ENCODE measurements around the gene MFSD11.
"Not testable (repeated sequence)": the region's sequence is repeated elsewhere in the genome, so short reads cannot be mapped to it uniquely, and the experiment has no call there.

Gene MFSD11

GRCh38 chr17:76748657-76749056 lies 10.7 kb downstream of the MFSD11 start:
- no peak for DNase-seq (ENCODE audit: low spot score)

GRCh38 chr17:76751416-76751993 lies 13.6 kb downstream of the MFSD11 start:
- no peak for DNase-seq (ENCODE audit: low spot score)

GRCh38 chr17:76752006-76752405 lies 14.1 kb downstream of the MFSD11 start:
- DNase-seq (ENCODE audit: low spot score): no peak

GRCh38 chr17:76753061-76753961 lies 15.4 kb downstream of the MFSD11 start:
- DNase-seq (ENCODE audit: low spot score): no peak

- DNase-seq (ENCODE audit: low spot score): no peak
These were observed 17.4 kb downstream of the MFSD11 start for GRCh38 chr17:76755285-76755684.

GRCh38 chr17:76757256-76757655 lies 19.3 kb downstream of the MFSD11 start:
- no peak for DNase-seq (ENCODE audit: low spot score)

- no peak for DNase-seq (ENCODE audit: low spot score)
These were observed 20.7 kb downstream of the MFSD11 start for GRCh38 chr17:76758570-76758969.

GRCh38 chr17:76772842-76773525 lies 35.1 kb downstream of the MFSD11 start:
- DNase-seq (ENCODE audit: low spot score): no peak

GRCh38 chr17:76775021-76775600 lies 37.2 kb downstream of the MFSD11 start:
- DNase-seq (ENCODE audit: low spot score): no peak

- peak; percentile 24 for DNase-seq (ENCODE audit: low spot score)
These were observed 43.4 kb downstream of the MFSD11 start for GRCh38 chr17:76781056-76781982.

GRCh38 chr17:76783146-76783545 lies 45.2 kb downstream of the MFSD11 start:
- DNase-seq (ENCODE audit: low spot score): no peak

GRCh38 chr17:76784926-76785325 lies 47.0 kb downstream of the MFSD11 start:
- no peak for DNase-seq (ENCODE audit: low spot score)

- DNase-seq (ENCODE audit: low spot score): not testable (repeated sequence)
These were observed 49.9 kb downstream of the MFSD11 start for GRCh38 chr17:76787866-76788265.

GRCh38 chr17:76789235-76789788 lies 51.4 kb downstream of the MFSD11 start:
- DNase-seq (ENCODE audit: low spot score): no peak

GRCh38 chr17:76791053-76791980 lies 53.4 kb downstream of the MFSD11 start:
- DNase-seq (ENCODE audit: low spot score): no peak

- DNase-seq (ENCODE audit: low spot score): no peak
These were observed 54.4 kb downstream of the MFSD11 start for GRCh38 chr17:76792348-76792747.

- peak; percentile 64 for DNase-seq (ENCODE audit: low spot score)
These were observed 55.9 kb downstream of the MFSD11 start for GRCh38 chr17:76793775-76794174.

- no peak for DNase-seq (ENCODE audit: low spot score)
These were observed 58.2 kb downstream of the MFSD11 start for GRCh38 chr17:76796081-76796480.

- no peak for DNase-seq (ENCODE audit: low spot score)
These were observed 59.4 kb downstream of the MFSD11 start for GRCh38 chr17:76797241-76797840.

GRCh38 chr17:76801706-76802105 lies 63.8 kb downstream of the MFSD11 start:
- no peak for DNase-seq (ENCODE audit: low spot score)
